ENCODE results near the gene OSBPL1A.

Gene OSBPL1A

GRCh38 chr18:24344509-24344908 lies 53.1 kb downstream of the OSBPL1A start:
- TF ChIP-seq REST (IDR thresholded peaks at IDR 0.05; ENCODE audit: insufficient replicate concordance, low read depth) (no peak), SPI1 (IDR thresholded peaks at IDR 0.05; ENCODE audit: borderline replicate concordance, low read depth) (no peak), GABPA (IDR thresholded peaks at IDR 0.05; ENCODE audit: low read depth) (no peak), POLR2AphosphoS5 (IDR thresholded peaks at IDR 0.05; ENCODE audit: low read depth) (no peak), CTCF (IDR thresholded peaks at IDR 0.05; ENCODE audit: insufficient read depth, low read length) (no peak)

GRCh38 chr18:24342347-24342746 lies 55.3 kb downstream of the OSBPL1A start:
- no peak for DNase-seq (ENCODE audit: low read depth in 1 of 2, low spot score in 1 of 2)

More at GRCh38 chr18:24344509-24344908, 53.1 kb downstream of the OSBPL1A start:
- H3K4me3 ChIP-seq (replicated peaks; ENCODE audit: insufficient read depth, low read length) = no peak overlapping the region
- no peak for DNase-seq (ENCODE audit: low read depth in 1 of 2, low spot score in 1 of 2)
- no peak overlapping the region for H3K27ac ChIP-seq (replicated peaks)
- no peaks in the 10 kb centered on the region for H3K27me3 ChIP-seq (ENCODE audit: insufficient read depth, poor library complexity, severe bottlenecking)

GRCh38 chr18:24341361-24341760 lies 56.3 kb downstream of the OSBPL1A start:
- DNase-seq (ENCODE audit: low read depth in 1 of 2, low spot score in 1 of 2) = no peak
- TF ChIP-seq CTCF (IDR thresholded peaks at IDR 0.05; ENCODE audit: insufficient read depth, low read length) (no peak), POLR2AphosphoS5 (IDR thresholded peaks at IDR 0.05; ENCODE audit: low read depth) (no peak), REST (IDR thresholded peaks at IDR 0.05; ENCODE audit: insufficient replicate concordance, low read depth) (no peak), GABPA (IDR thresholded peaks at IDR 0.05; ENCODE audit: low read depth) (no peak), SPI1 (IDR thresholded peaks at IDR 0.05; ENCODE audit: borderline replicate concordance, low read depth) (no peak)
- Histone ChIP-seq H3K27ac (replicated peaks) (no peak overlapping the region), H3K27me3 (ENCODE audit: insufficient read depth, poor library complexity, severe bottlenecking) (no peaks in the 10 kb centered on the region), H3K4me3 (replicated peaks; ENCODE audit: insufficient read depth, low read length) (no peak overlapping the region)

More at GRCh38 chr18:24342347-24342746, 55.3 kb downstream of the OSBPL1A start:
- H3K27ac ChIP-seq (replicated peaks) = no peak overlapping the region
- H3K27me3 ChIP-seq (ENCODE audit: insufficient read depth, poor library complexity, severe bottlenecking) = no peaks in the 10 kb centered on the region
- no peak overlapping the region for H3K4me3 ChIP-seq (replicated peaks; ENCODE audit: insufficient read depth, low read length)
- TF ChIP-seq POLR2AphosphoS5 (IDR thresholded peaks at IDR 0.05; ENCODE audit: low read depth) = no peak
- TF ChIP-seq REST (IDR thresholded peaks at IDR 0.05; ENCODE audit: insufficient replicate concordance, low read depth) = no peak
- TF ChIP-seq GABPA (IDR thresholded peaks at IDR 0.05; ENCODE audit: low read depth) = no peak
- no peak for TF ChIP-seq CTCF (IDR thresholded peaks at IDR 0.05; ENCODE audit: insufficient read depth, low read length)
- no peak for TF ChIP-seq SPI1 (IDR thresholded peaks at IDR 0.05; ENCODE audit: borderline replicate concordance, low read depth)

Measured in HL-60 (cell line).